Measurements from ENCODE around the gene NUP205. TPM values are rescaled to one million over a fixed set of nuclear protein-coding genes. Genes with fewer than 3 reads are reported as not detected.

The NUP205 gene
- total RNA-seq, 1 donor from 2014 or later: 44.1 TPM

- no peak for DNase-seq (ENCODE audit: extremely low read depth, low read depth, low spot score)
Observed at GRCh38 chr7:135538376-135538775, 19.3 kb upstream of the NUP205 start.

- no peak for DNase-seq (ENCODE audit: extremely low read depth, low read depth, low spot score)
Observed at GRCh38 chr7:135539629-135540028, 18.1 kb upstream of the NUP205 start.

GRCh38 chr7:135541029-135541428 lies 16.7 kb upstream of the NUP205 start:
- DNase-seq (ENCODE audit: extremely low read depth, low read depth, low spot score): no peak

- DNase-seq (ENCODE audit: extremely low read depth, low read depth, low spot score): no peak
Observed at GRCh38 chr7:135550196-135550595, 7.5 kb upstream of the NUP205 start.

GRCh38 chr7:135552148-135552547 lies 5.6 kb upstream of the NUP205 start:
- DNase-seq (ENCODE audit: extremely low read depth, low read depth, low spot score): no peak

GRCh38 chr7:135553346-135553745 lies 4.4 kb upstream of the NUP205 start:
- no peak for DNase-seq (ENCODE audit: extremely low read depth, low read depth, low spot score)

GRCh38 chr7:135558337-135558767 lies 635 bp downstream of the NUP205 start:
- peak; percentile 10 for DNase-seq (ENCODE audit: extremely low read depth, low read depth, low spot score)

GRCh38 chr7:135558881-135559280 lies 1.2 kb downstream of the NUP205 start:
- no peak for DNase-seq (ENCODE audit: extremely low read depth, low read depth, low spot score)

GRCh38 chr7:135560631-135561030 lies 2.9 kb downstream of the NUP205 start:
- DNase-seq (ENCODE audit: extremely low read depth, low read depth, low spot score): no peak

GRCh38 chr7:135562720-135563119 lies 5.0 kb downstream of the NUP205 start:
- DNase-seq (ENCODE audit: extremely low read depth, low read depth, low spot score): no peak

GRCh38 chr7:135571834-135572233 lies 14.1 kb downstream of the NUP205 start:
- DNase-seq (ENCODE audit: extremely low read depth, low read depth, low spot score): no peak

GRCh38 chr7:135573541-135573940 lies 15.8 kb downstream of the NUP205 start:
- no peak for DNase-seq (ENCODE audit: extremely low read depth, low read depth, low spot score)

GRCh38 chr7:135575296-135575695 lies 17.6 kb downstream of the NUP205 start:
- no peak for DNase-seq (ENCODE audit: extremely low read depth, low read depth, low spot score)

GRCh38 chr7:135578569-135578968 lies 20.9 kb downstream of the NUP205 start:
- no peak for DNase-seq (ENCODE audit: extremely low read depth, low read depth, low spot score)

GRCh38 chr7:135584362-135585353 lies 26.9 kb downstream of the NUP205 start:
- no peak for DNase-seq (ENCODE audit: extremely low read depth, low read depth, low spot score)

GRCh38 chr7:135597181-135597925 lies 39.6 kb downstream of the NUP205 start:
- DNase-seq (ENCODE audit: extremely low read depth, low read depth, low spot score): no peak

- no peak for DNase-seq (ENCODE audit: extremely low read depth, low read depth, low spot score)
Observed at GRCh38 chr7:135597926-135598305, 40.2 kb downstream of the NUP205 start.

- DNase-seq (ENCODE audit: extremely low read depth, low read depth, low spot score): no peak
Observed at GRCh38 chr7:135599471-135599870, 41.8 kb downstream of the NUP205 start.

GRCh38 chr7:135600226-135600625 lies 42.5 kb downstream of the NUP205 start:
- no peak for DNase-seq (ENCODE audit: extremely low read depth, low read depth, low spot score)

GRCh38 chr7:135601182-135601581 lies 43.5 kb downstream of the NUP205 start:
- DNase-seq (ENCODE audit: extremely low read depth, low read depth, low spot score): no peak

GRCh38 chr7:135602304-135602703 lies 44.6 kb downstream of the NUP205 start:
- DNase-seq (ENCODE audit: extremely low read depth, low read depth, low spot score): no peak

GRCh38 chr7:135616136-135616535 lies 58.4 kb downstream of the NUP205 start:
- DNase-seq (ENCODE audit: extremely low read depth, low read depth, low spot score): no peak

Measured in glomerular endothelial cell (primary cell).